Left forelimb (tissue), 1 donor: ENCODE results near the gene FHAD1.
"Not testable (repeated sequence)": the region's sequence is repeated elsewhere in the genome, so short reads cannot be mapped to it uniquely, and the experiment has no call there.

Experiments used
- DNase-seq: peaks from one replicate; pipeline ENCODE4 v3.0.0-alpha.2; 2018; ENCODE audit warnings: low spot score

Gene FHAD1

GRCh38 chr1:15276691-15277446, 29.8 kb downstream of the FHAD1 start:
- no peak for DNase-seq

GRCh38 chr1:15277447-15277838, 30.4 kb downstream of the FHAD1 start:
- no peak for DNase-seq

- no peak for DNase-seq
Observed at GRCh38 chr1:15277933-15278332, 30.9 kb downstream of the FHAD1 start.

GRCh38 chr1:15279576-15280230, 32.7 kb downstream of the FHAD1 start:
- DNase-seq: no peak

- DNase-seq: no peak
Observed at GRCh38 chr1:15280416-15280815, 33.4 kb downstream of the FHAD1 start.

- no peak for DNase-seq
Observed at GRCh38 chr1:15282038-15282437, 35.0 kb downstream of the FHAD1 start.

GRCh38 chr1:15282810-15283474, 35.9 kb downstream of the FHAD1 start:
- no peak for DNase-seq

GRCh38 chr1:15283526-15283925, 36.5 kb downstream of the FHAD1 start:
- DNase-seq: no peak

- DNase-seq: no peak
Observed at GRCh38 chr1:15286452-15286851, 39.4 kb downstream of the FHAD1 start.

GRCh38 chr1:15287035-15287979, 40.3 kb downstream of the FHAD1 start:
- no peak for DNase-seq

GRCh38 chr1:15288173-15288926, 41.3 kb downstream of the FHAD1 start:
- no peak for DNase-seq

- no peak for DNase-seq
Observed at GRCh38 chr1:15289251-15289651, 42.2 kb downstream of the FHAD1 start.

GRCh38 chr1:15290382-15290781, 43.4 kb downstream of the FHAD1 start:
- no peak for DNase-seq

- DNase-seq: no peak
Observed at GRCh38 chr1:15295696-15296095, 48.7 kb downstream of the FHAD1 start.

- no peak for DNase-seq
Observed at GRCh38 chr1:15296585-15297321, 49.7 kb downstream of the FHAD1 start.

GRCh38 chr1:15297975-15298374, 51.0 kb downstream of the FHAD1 start:
- not testable (repeated sequence) for DNase-seq

GRCh38 chr1:15299179-15299578, 52.2 kb downstream of the FHAD1 start:
- DNase-seq: no peak

- DNase-seq: no peak
Observed at GRCh38 chr1:15299806-15300205, 52.8 kb downstream of the FHAD1 start.

GRCh38 chr1:15303935-15304334, 56.9 kb downstream of the FHAD1 start:
- no peak for DNase-seq

GRCh38 chr1:15304708-15305467, 57.9 kb downstream of the FHAD1 start:
- no peak for DNase-seq
